ENCODE results near the gene KLHL35. TPM values are rescaled to one million over a fixed set of nuclear protein-coding genes. Genes with fewer than 3 reads are reported as not detected.

Gene KLHL35
- total RNA-seq, 2 donors from 2014 or later: 4.4 to 4.6 TPM

- Histone ChIP-seq H3K36me3 (replicated peaks in 1 of 2; ENCODE audit: insufficient read depth in 1 of 2, low read depth in 2 of 2) (peaks cover 4 to 32% of the 10 kb centered on the region in 2 donors), H3K27ac (no peak overlapping the region), H3K9me3 (no peaks in the 10 kb centered on the region), H3K27me3 (no peaks in the 10 kb centered on the region), H3K4me3 (no peak overlapping the region), H3K4me1 (peaks cover 32% of the 10 kb centered on the region)
- TF ChIP-seq CTCF (IDR thresholded peaks at IDR 0.05) (no peak), POLR2A (IDR thresholded peaks at IDR 0.05) (no peak)
- intact Hi-C loops (cut with DNase I): no loop called here
- ATAC-seq: no peak
- no peak for DNase-seq
- WGBS, 2 donors: 76 to 77% methylated on average over 15 of the region's 15 CpGs
Measured at GRCh38 chr11:75403983-75404658, 28.9 kb downstream of the KLHL35 start.

DNA sequence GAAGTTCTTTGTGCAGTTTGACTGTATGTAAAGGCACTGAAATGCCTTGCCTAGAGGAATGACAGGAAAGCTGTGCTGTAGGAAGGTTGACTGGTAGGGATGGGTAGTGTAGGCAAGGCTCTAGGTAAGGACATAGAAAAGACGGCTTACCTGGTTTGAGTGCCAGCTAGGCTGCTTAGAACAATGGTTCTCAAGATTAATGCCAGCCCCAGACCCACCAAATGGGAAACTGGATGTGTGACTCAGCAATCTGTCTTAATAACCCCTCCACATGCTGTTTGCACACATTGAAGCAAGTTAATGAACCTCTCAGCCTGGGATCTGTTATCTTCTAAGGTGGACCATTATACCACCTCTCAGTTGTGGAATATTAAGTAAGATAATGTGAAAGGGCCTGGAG lies 30.0 kb downstream of the KLHL35 start:
- TF ChIP-seq POLR2A (IDR thresholded peaks at IDR 0.05) (no peak), CTCF (IDR thresholded peaks at IDR 0.05) (no peak)
- Histone ChIP-seq H3K4me1 (peaks cover 32% of the 10 kb centered on the region), H3K36me3 (replicated peaks in 1 of 2; ENCODE audit: insufficient read depth in 1 of 2, low read depth in 2 of 2) (peaks cover 4 to 32% of the 10 kb centered on the region in 2 donors), H3K27me3 (no peaks in the 10 kb centered on the region), H3K4me3 (no peak overlapping the region), H3K27ac (no peak overlapping the region), H3K9me3 (no peaks in the 10 kb centered on the region)
- WGBS, 2 donors: 64 to 78% methylated on average over 1 of the region's 1 CpG
- ATAC-seq: no peak
- no peak for DNase-seq
- intact Hi-C loops (cut with DNase I): no loop called here

GRCh38 chr11:75402002-75402773 lies 30.8 kb downstream of the KLHL35 start:
- H3K36me3 ChIP-seq (replicated peaks in 1 of 2; ENCODE audit: insufficient read depth in 1 of 2, low read depth in 2 of 2): peaks cover 4 to 32% of the 10 kb centered on the region in 2 donors
- peaks cover 32% of the 10 kb centered on the region for H3K4me1 ChIP-seq
- H3K9me3 ChIP-seq: no peaks in the 10 kb centered on the region
- TF ChIP-seq POLR2A (IDR thresholded peaks at IDR 0.05) (no peak), CTCF (IDR thresholded peaks at IDR 0.05) (no peak)
- no peak overlapping the region for H3K4me3 ChIP-seq
- intact Hi-C loops (cut with DNase I): no loop called here
- no peak for DNase-seq
- no peak overlapping the region for H3K27ac ChIP-seq
- H3K27me3 ChIP-seq: no peaks in the 10 kb centered on the region
- ATAC-seq: no peak
- WGBS, 2 donors: 78% methylated on average over 10 of the region's 10 CpGs

- Histone ChIP-seq H3K27me3 (no peaks in the 10 kb centered on the region), H3K27ac (peak overlapping the region; percentile 76 to 91 (median 86)), H3K9me3 (no peaks in the 10 kb centered on the region), H3K4me1 (peaks cover 32% of the 10 kb centered on the region), H3K36me3 (replicated peaks in 1 of 2; ENCODE audit: insufficient read depth in 1 of 2, low read depth in 2 of 2) (peaks cover 4 to 23% of the 10 kb centered on the region in 2 donors), H3K4me3 (peak overlapping the region; percentile 52 to 54)
- 5 to 12% methylated on average over 11 of the region's 11 CpGs for WGBS, 2 donors
- intact Hi-C loops (cut with DNase I): no loop called here
- no peak for DNase-seq
- no peak for ATAC-seq
- TF ChIP-seq POLR2A (IDR thresholded peaks at IDR 0.05) (no peak), CTCF (IDR thresholded peaks at IDR 0.05) (no peak)
Measured at GRCh38 chr11:75400146-75400865, 32.7 kb downstream of the KLHL35 start.

Measured in body of pancreas (tissue), 4 donors.